Heart left ventricle (tissue), 16 donors: ENCODE results near the gene HOXD9. TPM values are rescaled to one million over a fixed set of nuclear protein-coding genes. Genes with fewer than 3 reads are reported as not detected.
A peak's percentile ranks its signal among the peaks of the same experiment; 100 is the strongest.

Experiments used
- ATAC-seq, 4 donors: fragments of 200-7000 bp; cut with Tn5 transposase; one replicate each; pipeline ENCODE4 v1.9.1; 2020 to 2022; ENCODE audit warnings: moderate library complexity in 4 of 4, mild to moderate bottlenecking in 3 of 4, moderate number of reproducible peaks in 1 of 4
- DNase-seq, 5 donors: peaks; one replicate each; pipeline ENCODE4 v3.0.0-alpha.2; 2020
- H3K27ac ChIP-seq, 12 donors: fragments of 200-600 bp; sonication (generic) in 4 of 12; one replicate each; pipeline versions ENCODE4 v1.5.0 to v1.8.0; 2016 to 2022; ENCODE audit warnings: mild to moderate bottlenecking in 2 of 12
- H3K27me3 ChIP-seq, 9 donors: fragments of 200-600 bp; sonication (generic) in 2 of 9; one replicate each; pipeline versions ENCODE4 v1.5.1 to v1.8.0; 2016 to 2022; ENCODE audit warnings: mild to moderate bottlenecking in 3 of 9
- H3K36me3 ChIP-seq, 9 donors: fragments of 200-600 bp; sonication (generic) in 2 of 9; one replicate each; pipeline versions ENCODE4 v1.5.0 to v1.8.0; 2018 to 2022; ENCODE audit warnings: mild to moderate bottlenecking in 2 of 9
- H3K4me1 ChIP-seq, 12 donors: fragments of 200-600 bp; sonication (generic) in 4 of 12; one replicate each; pipeline versions ENCODE4 v1.5.0 to v1.8.0; 2016 to 2022; ENCODE audit warnings: mild to moderate bottlenecking in 3 of 12
- H3K4me3 ChIP-seq, 12 donors: fragments of 200-600 bp; sonication (generic) in 4 of 12; one replicate each; pipeline versions ENCODE4 v1.5.0 to v1.8.0; 2017 to 2022; ENCODE audit warnings: mild to moderate bottlenecking in 9 of 12, moderate library complexity in 4 of 12
- H3K9me3 ChIP-seq, 12 donors: fragments of 200-600 bp; sonication (generic) in 4 of 12; one replicate each; pipeline versions ENCODE4 v1.5.0 to v1.8.0; 2016 to 2022; ENCODE audit warnings: mild to moderate bottlenecking in 1 of 12
- CTCF ChIP-seq, 12 donors: fragments of 200-600 bp; sonication (generic) in 4 of 12; IDR thresholded peaks; one replicate each; pipeline versions ENCODE4 v1.5.0 to v1.8.0; 2018 to 2022; ENCODE audit warnings: antibody characterized with exemption in 12 of 12, mild to moderate bottlenecking in 5 of 12
- POLR2A ChIP-seq, 2 donors: fragments of 450-650 bp; IDR thresholded peaks; one replicate each; pipeline ENCODE4 v1.6.1; 2017; ENCODE audit warnings: antibody characterized with exemption in 2 of 2, mild to moderate bottlenecking in 2 of 2, moderate library complexity in 2 of 2
- WGBS, 4 donors: extraction: QIAGEN DNeasy Blood & Tissue Kit in 2 of 4; methylation state at CpG; one replicate each; pipeline versions ENCODE4 v1.1.5 to v1.1.7; 2013 to 2018; 5-methylcytosine and 5-hydroxymethylcytosine counted together
- intact Hi-C, 10 donors: fragments of 100-400 bp; cut with DNase I; formaldehyde crosslinking; loops; one replicate each; pipeline versions ENCODE4 v1.11.1 to v1.14.2; 2022
- polyA plus RNA-seq, 2 donors: library from polyadenylated mRNA; stranded (reverse); fragments of 200-250 nt; gene quantifications; one replicate each; pipeline ENCODE4 v1.2.3, GENCODE V29; 2013
- total RNA-seq, 9 donors: library from RNA; depleted of rRNA in 2 of 9; stranded (reverse); fragments of >200 nt in 2 of 9; fragmentation: NEBNext Ultra II Directional in 3 of 9; extraction: Animal tissue kit (Norgen Biotek cat#: 25700) in 3 of 9; gene quantifications; one replicate each; pipeline versions ENCODE4 v1.1.0 to v1.2.4, GENCODE V29; 2016 to 2023
- donor health status: ischemic (EF 13 %, LVEDD 7.1; RV severe dilation, severe dysfunction).
- donor health status: healthy with polysubstance abuse.
- donor health status: DM: no; HTN: yes; CAD: no.
- donor health status: DM: no; HTN: no; CAD: no.
- donor health status: ischemic (EF 25% LVEDD 6.9; RV normal size, moderate dysfunction).
- donor health status: ischemic (EF 25% LVEDD 5.7; RV mildly dilated, moderate dysfunction).
- donor health status: healthy.
- donor health status: DM: yes; HTN: yes; CAD: no.
- donor health status: ischemic (EF 35%, LVEDD 5.7; RV mildly dilated, moderate dysfunction).
- donor health status: nonischemic (EF 11% LVEDD 7.7; RV severe dilation, severe dysfunction).
- donor health status: DM: yes; HTN: yes; CAD: no.
- donor health status: PGD.
- donor health status: ischemic (EF 29% LVEDD 5.4; RV normal size, mild dysfunction).
- donor health status: nonischemic (EF 23%, LVEDD 6.1; RV moderate dilation, normal function).

Gene HOXD9
- total and polyA plus RNA-seq, 11 donors, result 0.23 to 0.43 (median 0.40) TPM; not detected in 8

- Histone ChIP-seq H3K27ac (peak overlapping the region in 1 of 12 donors; percentile 86), H3K4me1 (peaks cover 0 to 59% (median 18%) of the 10 kb centered on the region in 12 donors), H3K9me3 (no peaks in the 10 kb centered on the region), H3K27me3 (peaks cover 93 to 100% (median 99%) of the 10 kb centered on the region in 9 donors), H3K4me3 (peak overlapping the region in 10 of 12 donors; percentile 9 to 52 (median 41)), H3K36me3 (no peaks in the 10 kb centered on the region)
- intact Hi-C loops, result loop anchor here in 5 of 10 donors (2.0 to 10.0 kb wide), 4 partner anchors 406 to 894 kb away; no protein-coding TSS in a partner anchor
- WGBS, 4 donors, result 5 to 10% (median 8%) methylated on average over 16 of the region's 16 CpGs
- DNase-seq, result peak in 1 of 5 donors; percentile 11
- ATAC-seq, result no peak
- TF ChIP-seq POLR2A (IDR thresholded peaks at IDR 0.05) (no peak), CTCF (IDR thresholded peaks at IDR 0.05) (no peak)
Observed at GRCh38 chr2:176096243-176096985, 26.1 kb upstream of the HOXD9 start.

GRCh38 chr2:176096986-176097819 is 25.3 kb upstream of the HOXD9 start:
- peak overlapping the region in 1 of 12 donors; percentile 86 for H3K27ac ChIP-seq
- TF ChIP-seq CTCF (IDR thresholded peaks at IDR 0.05) (peak; percentile 55 to 84 (median 74)), POLR2A (IDR thresholded peaks at IDR 0.05) (no peak)
- H3K27me3 ChIP-seq, result peaks cover 95 to 100% (median 99%) of the 10 kb centered on the region in 9 donors
- WGBS, 4 donors, result 2% methylated on average over 33 to 45 of the region's 45 CpGs
- no peaks in the 10 kb centered on the region for H3K9me3 ChIP-seq
- H3K4me3 ChIP-seq, result peak overlapping the region in 11 of 12 donors; percentile 9 to 52 (median 40)
- peaks cover 0 to 51% (median 18%) of the 10 kb centered on the region in 12 donors for H3K4me1 ChIP-seq
- DNase-seq, result peak; percentile 32 to 77 (median 50)
- no peaks in the 10 kb centered on the region for H3K36me3 ChIP-seq
- intact Hi-C loops, result loop anchor here in 5 of 10 donors (2.0 to 10.0 kb wide), 4 partner anchors 406 to 895 kb away; no protein-coding TSS in a partner anchor
- peak; percentile 65 to 89 (median 86) for ATAC-seq

- no peaks in the 10 kb centered on the region for H3K36me3 ChIP-seq
- H3K27me3 ChIP-seq, result peaks cover 94 to 100% (median 100%) of the 10 kb centered on the region in 9 donors
- peaks cover 0 to 44% (median 18%) of the 10 kb centered on the region in 12 donors for H3K4me1 ChIP-seq
- intact Hi-C loops, result loop anchor here in 5 of 10 donors (2.0 to 10.0 kb wide), 4 partner anchors 407 to 896 kb away; no protein-coding TSS in a partner anchor
- peak overlapping the region in 1 of 12 donors; percentile 86 for H3K27ac ChIP-seq
- DNase-seq, result no peak
- no peak for TF ChIP-seq POLR2A (IDR thresholded peaks at IDR 0.05)
- TF ChIP-seq CTCF (IDR thresholded peaks at IDR 0.05), result no peak
- peak overlapping the region in 5 of 12 donors; percentile 27 to 52 (median 40) for H3K4me3 ChIP-seq
- no peaks in the 10 kb centered on the region for H3K9me3 ChIP-seq
- no peak for ATAC-seq
- WGBS, 4 donors, result 2 to 4% (median 3%) methylated on average over 16 to 18 of the region's 18 CpGs
Observed at GRCh38 chr2:176097820-176098365, 24.6 kb upstream of the HOXD9 start.
